GM12801 (cell line): ENCODE measurements around the gene CAP2.

Experiments
- CTCF ChIP-seq: IDR thresholded peaks from one replicate; pipeline ENCODE4 v1.5.1; 2011; ENCODE audit warnings: control low read depth; ENCODE audit not compliant: insufficient read length; ENCODE audit errors: extremely low read depth

CAP2 gene

GRCh38 chr6:17506531-17506930 is 113.1 kb downstream of the CAP2 start:
- no peak for TF ChIP-seq CTCF

- TF ChIP-seq CTCF = no peak
Measured at GRCh38 chr6:17506962-17507361, 113.6 kb downstream of the CAP2 start.

- no peak for TF ChIP-seq CTCF
Measured at GRCh38 chr6:17511084-17511483, 117.7 kb downstream of the CAP2 start.

GRCh38 chr6:17511580-17511979 is 118.2 kb downstream of the CAP2 start:
- no peak for TF ChIP-seq CTCF

GRCh38 chr6:17519120-17519519 is 125.7 kb downstream of the CAP2 start:
- TF ChIP-seq CTCF = no peak

- no peak for TF ChIP-seq CTCF
Measured at GRCh38 chr6:17525637-17526036, 132.2 kb downstream of the CAP2 start.

GRCh38 chr6:17527076-17527475 is 133.7 kb downstream of the CAP2 start:
- no peak for TF ChIP-seq CTCF

GRCh38 chr6:17530321-17530835 is 137.0 kb downstream of the CAP2 start:
- no peak for TF ChIP-seq CTCF
